Motor neuron (in vitro differentiated cells): ENCODE data around the gene MIGA1. TPM values are rescaled to one million over a fixed set of nuclear protein-coding genes. Genes with fewer than 3 reads are reported as not detected.

Experiments used
- ATAC-seq, 8 experiments: fragments of 200-7000 bp; cut with Tn5 transposase; replicated peaks in 6 of 8; 2 replicates each; pipeline ENCODE4 v1.8.0; 2021; ENCODE audit warnings: mild to moderate bottlenecking in 8 of 8, moderate library complexity in 8 of 8
- H3K27ac ChIP-seq, 2 donors: fragments of 250-450 bp; sonication (Bioruptor Pico); 2 replicates each; pipeline ENCODE4 v1.9.0; 2021; ENCODE audit warnings: antibody characterized with exemption in 2 of 2, mild to moderate bottlenecking in 2 of 2, moderate library complexity in 1 of 2
- H3K4me1 ChIP-seq, 2 donors: fragments of 250-450 bp; sonication (Bioruptor Pico); replicated peaks in 1 of 2; 2 replicates each; pipeline ENCODE4 v1.6.1; 2021; ENCODE audit warnings: antibody characterized with exemption in 2 of 2, mild to moderate bottlenecking in 2 of 2, moderate library complexity in 1 of 2
- H3K4me3 ChIP-seq, 5 donors: fragments of 250-450 bp; sonication (Bioruptor Pico); 2 replicates each; pipeline ENCODE4 v1.9.0; 2021; ENCODE audit warnings: antibody characterized with exemption in 5 of 5, mild to moderate bottlenecking in 5 of 5, moderate library complexity in 4 of 5
- WGBS, 10 experiments: fragments of 450-650 bp; shearing (Covaris generic); methylation state at CpG; one replicate each; pipeline ENCODE4 v1.0.0; 2022; 5-methylcytosine and 5-hydroxymethylcytosine counted together
- in situ Hi-C, 9 experiments: fragments of 400-800 bp; cut with MboI; loops; one replicate each; pipeline ENCODE4 v1.15.0; 2021; ENCODE audit warnings: low sequenced_read_pairs in 9 of 9, low pct_unique_long_range_greater_than_20kb in 2 of 9; ENCODE audit not compliant: unreplicated experiment in 9 of 9
- total RNA-seq, 8 experiments: library from RNA; unstranded; fragments of 300-600 nt; gene quantifications; 2 replicates each; pipeline versions ENCODE4 v1.2.3 to v1.2.4, GENCODE V29; 2022

The MIGA1 gene
- total RNA-seq, 8 experiments from 2014 or later, result 12.1 to 21.7 (median 17.7) TPM

DNA sequence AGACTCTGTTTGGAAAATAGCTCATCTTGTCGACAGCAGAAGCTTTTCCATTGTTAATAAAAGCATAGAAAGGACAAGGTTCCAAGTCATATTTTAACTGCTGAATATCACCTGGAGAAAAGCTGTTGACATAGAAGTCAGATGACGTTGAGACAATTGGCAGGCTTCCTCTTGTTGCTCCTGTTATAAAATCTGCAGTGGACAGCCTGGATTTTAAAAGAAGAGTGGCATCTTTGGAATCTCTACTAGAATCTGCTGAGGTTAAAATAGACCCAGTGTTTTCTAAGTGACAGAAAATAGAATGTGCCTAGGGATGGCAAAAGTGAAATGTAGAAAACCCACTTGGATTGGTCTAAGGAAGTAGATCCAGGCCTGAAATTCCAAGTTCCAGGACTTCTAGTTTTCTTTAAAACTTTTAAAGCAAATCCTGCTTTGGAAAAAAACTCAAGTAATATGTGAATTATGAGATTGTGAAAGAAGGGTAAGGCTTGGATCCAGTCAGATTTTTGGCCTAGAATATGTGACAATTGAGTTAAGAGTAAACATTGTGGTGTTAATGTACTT is 55.4 kb downstream of the MIGA1 start:
- no peaks in the 10 kb centered on the region for H3K4me1 ChIP-seq
- ATAC-seq, result peak in 1 of 8 experiments; percentile 45
- WGBS, 10 experiments, result 0 to 100% (median 74%) methylated on average over 1 to 2 of the region's 2 CpGs
- in situ Hi-C loops, result no loop called here
- no peak overlapping the region for H3K4me3 ChIP-seq
- no peak overlapping the region for H3K27ac ChIP-seq

DNA sequence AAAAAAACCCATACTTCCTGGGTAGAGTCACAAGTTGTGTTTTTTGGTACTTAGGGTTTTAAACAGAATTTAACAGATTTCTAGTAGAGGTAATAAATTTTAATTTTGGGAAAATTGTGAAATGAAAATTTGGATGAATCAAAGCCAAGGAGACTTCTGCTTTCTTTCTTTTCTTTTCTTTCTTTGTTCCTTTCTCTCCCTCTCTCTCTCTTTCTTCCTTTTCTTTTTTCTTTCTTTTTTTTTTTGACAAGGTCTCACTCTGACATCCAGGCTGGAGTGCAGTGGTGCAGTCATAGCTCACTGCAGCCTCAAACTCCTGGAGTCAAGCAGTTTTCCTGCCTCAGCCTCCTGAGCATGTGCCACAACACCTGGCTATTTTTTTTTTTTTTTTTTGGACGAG is 62.1 kb downstream of the MIGA1 start:
- 0 to 91% (median 53%) methylated on average over 1 of the region's 1 CpG; no CpG with 5 or more reads in 1 of the 10 experiments for WGBS, 10 experiments
- ATAC-seq, result no peak
- Histone ChIP-seq H3K4me3 (no peak overlapping the region), H3K4me1 (no peaks in the 10 kb centered on the region), H3K27ac (no peak overlapping the region)
- in situ Hi-C loops, result no loop called here

GRCh38 chr1:77845951-77846350 is 66.5 kb downstream of the MIGA1 start:
- no peak overlapping the region for H3K4me3 ChIP-seq
- no peaks in the 10 kb centered on the region for H3K4me1 ChIP-seq
- in situ Hi-C loops, result no loop called here
- WGBS, 10 experiments, result 0 to 100% (median 100%) methylated on average over 1 of the region's 1 CpG; no CpG with 5 or more reads in 1 of the 10 experiments
- no peak overlapping the region for H3K27ac ChIP-seq
- no peak for ATAC-seq

DNA sequence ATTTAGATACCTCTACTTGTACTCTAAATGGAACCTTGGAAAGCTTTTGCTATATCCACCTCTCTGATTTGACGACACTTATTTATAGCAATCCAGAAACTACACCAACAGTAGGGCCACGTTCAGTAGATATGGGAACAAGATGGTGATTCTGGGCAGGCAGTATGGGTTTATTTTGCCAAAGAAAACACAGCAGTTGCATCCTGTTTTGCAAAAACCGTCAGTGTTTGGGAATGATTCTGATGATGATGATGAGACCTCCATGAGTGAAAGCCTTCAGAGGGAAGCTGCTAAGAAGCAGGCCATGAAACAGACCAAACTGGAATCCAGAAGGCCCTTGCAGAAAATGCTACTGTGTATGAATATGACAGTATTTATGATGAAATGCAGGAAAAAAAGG is 67.5 kb downstream of the MIGA1 start:
- WGBS, 10 experiments, result 38 to 100% (median 94%) methylated on average over 1 to 3 of the region's 3 CpGs; no CpG with 5 or more reads in 1 of the 10 experiments
- H3K27ac ChIP-seq, result no peak overlapping the region
- in situ Hi-C loops, result no loop called here
- no peak overlapping the region for H3K4me3 ChIP-seq
- H3K4me1 ChIP-seq, result no peaks in the 10 kb centered on the region
- ATAC-seq, result no peak

GRCh38 chr1:77847621-77848080 is 68.2 kb downstream of the MIGA1 start:
- Histone ChIP-seq H3K27ac (no peak overlapping the region), H3K4me1 (no peaks in the 10 kb centered on the region), H3K4me3 (no peak overlapping the region)
- in situ Hi-C loops, result no loop called here
- WGBS, 10 experiments, result 67 to 89% (median 80%) methylated on average over 4 to 9 of the region's 9 CpGs
- ATAC-seq, result no peak

DNA sequence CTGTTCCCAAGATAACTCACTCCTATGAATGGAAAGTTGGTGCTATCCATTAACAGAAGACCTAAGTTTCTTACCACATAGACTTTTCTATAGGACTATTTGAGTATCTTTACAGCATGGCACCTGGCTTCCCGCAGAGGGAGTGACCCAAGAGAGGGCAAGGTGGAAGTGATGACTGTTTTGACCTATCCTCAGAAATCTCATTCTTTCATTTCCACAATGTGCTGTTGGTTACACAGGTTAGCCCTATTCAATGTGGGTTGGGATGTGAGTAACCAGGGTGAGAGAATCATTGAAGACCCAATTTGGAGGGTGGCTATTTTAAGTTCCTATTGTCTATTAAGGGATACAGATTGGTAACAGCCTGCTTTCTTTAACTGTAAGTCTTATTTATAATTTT is 70.6 kb downstream of the MIGA1 start:
- no peak overlapping the region for H3K4me3 ChIP-seq
- WGBS, 10 experiments, result 100% methylated on average over 1 of the region's 1 CpG; no CpG with 5 or more reads in 3 of the 10 experiments
- no peaks in the 10 kb centered on the region for H3K4me1 ChIP-seq
- in situ Hi-C loops, result no loop called here
- no peak for ATAC-seq
- H3K27ac ChIP-seq, result no peak overlapping the region

DNA sequence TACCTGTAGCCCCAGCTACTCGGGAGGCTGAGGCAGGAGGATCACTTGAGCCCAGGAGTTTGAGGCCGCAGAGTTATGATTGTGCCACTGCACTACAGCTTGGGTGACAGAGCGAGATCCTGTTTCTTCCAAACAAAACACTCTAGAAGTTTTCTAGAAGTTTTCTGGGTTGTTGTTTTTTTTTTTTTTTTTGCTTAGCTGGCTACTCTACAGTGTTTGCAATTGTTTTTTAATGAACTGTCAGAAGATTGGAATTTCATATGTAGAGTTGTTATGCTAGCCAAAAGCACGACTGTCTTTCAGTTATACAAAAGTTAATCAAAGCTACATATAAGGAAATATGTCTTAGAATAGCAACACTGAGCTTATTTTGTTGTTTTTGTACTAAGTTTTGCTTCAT is 78.1 kb downstream of the MIGA1 start:
- H3K4me3 ChIP-seq, result no peak overlapping the region
- no peak for ATAC-seq
- WGBS, 10 experiments, result 0 to 100% (median 93%) methylated on average over 1 to 4 of the region's 4 CpGs; no CpG with 5 or more reads in 1 of the 10 experiments
- H3K4me1 ChIP-seq, result no peaks in the 10 kb centered on the region
- in situ Hi-C loops, result no loop called here
- no peak overlapping the region for H3K27ac ChIP-seq

GRCh38 chr1:77858725-77859124 is 79.3 kb downstream of the MIGA1 start:
- Histone ChIP-seq H3K27ac (no peak overlapping the region), H3K4me3 (no peak overlapping the region), H3K4me1 (no peaks in the 10 kb centered on the region)
- ATAC-seq, result no peak
- WGBS, 10 experiments, result 83 to 100% (median 93%) methylated on average over 1 to 3 of the region's 3 CpGs; no CpG with 5 or more reads in 2 of the 10 experiments
- in situ Hi-C loops, result no loop called here

DNA sequence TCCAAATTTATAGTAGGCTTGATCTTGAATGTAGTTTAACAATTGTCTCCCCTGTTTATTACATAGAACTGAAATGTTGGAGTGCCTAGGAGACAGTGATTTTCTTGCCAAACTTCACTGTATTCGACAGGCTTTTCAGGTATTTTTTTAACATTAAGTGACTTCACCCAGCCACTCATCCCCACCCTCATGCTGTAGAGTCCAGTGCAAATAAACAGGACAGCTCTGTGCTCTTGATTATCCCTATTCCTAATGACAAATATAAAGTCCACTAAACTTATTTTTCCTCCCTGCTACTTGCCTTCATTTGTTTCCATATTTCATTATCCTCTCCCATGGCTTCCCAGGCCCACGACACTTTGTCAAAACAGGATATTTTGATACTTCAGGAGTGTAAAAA is 79.8 kb downstream of the MIGA1 start:
- WGBS, 10 experiments, result 65 to 100% (median 93%) methylated on average over 1 to 2 of the region's 2 CpGs
- Histone ChIP-seq H3K4me1 (no peaks in the 10 kb centered on the region), H3K27ac (no peak overlapping the region), H3K4me3 (no peak overlapping the region)
- in situ Hi-C loops, result no loop called here
- no peak for ATAC-seq

- in situ Hi-C loops, result no loop called here
- no peak for ATAC-seq
- 46 to 93% (median 80%) methylated on average over 2 to 4 of the region's 4 CpGs; no CpG with 5 or more reads in 1 of the 10 experiments for WGBS, 10 experiments
Observed at GRCh38 chr1:77866296-77866695, 86.8 kb downstream of the MIGA1 start.

DNA sequence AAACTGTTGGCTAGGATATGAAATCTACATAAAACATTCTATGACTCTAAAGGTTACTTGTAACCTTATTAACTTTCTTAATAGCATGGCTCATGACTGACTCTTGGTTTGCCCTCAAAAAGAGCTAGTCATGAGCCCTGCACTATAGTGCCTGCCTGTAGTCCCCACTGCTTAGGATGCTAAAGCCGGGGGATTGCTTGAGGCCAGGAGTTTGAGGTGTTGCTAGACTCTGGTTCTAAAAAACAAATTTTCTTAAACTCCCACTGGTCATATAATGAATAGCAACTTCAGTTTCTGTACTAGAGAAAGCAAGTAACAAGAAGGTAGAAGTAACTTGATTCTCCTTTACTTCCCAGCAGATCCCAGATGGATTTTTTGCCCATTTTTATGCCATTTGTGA is 93.2 kb downstream of the MIGA1 start:
- ATAC-seq, result no peak
- Histone ChIP-seq H3K27ac (no peak overlapping the region), H3K4me3 (no peak overlapping the region), H3K4me1 (no peaks in the 10 kb centered on the region)
- 80 to 100% (median 100%) methylated on average over 1 of the region's 1 CpG; no CpG with 5 or more reads in 2 of the 10 experiments for WGBS, 10 experiments
- in situ Hi-C loops, result no loop called here

More at GRCh38 chr1:77866296-77866695, 86.8 kb downstream of the MIGA1 start:
- Histone ChIP-seq H3K4me1 (no peaks in the 10 kb centered on the region), H3K4me3 (no peak overlapping the region), H3K27ac (no peak overlapping the region)

DNA sequence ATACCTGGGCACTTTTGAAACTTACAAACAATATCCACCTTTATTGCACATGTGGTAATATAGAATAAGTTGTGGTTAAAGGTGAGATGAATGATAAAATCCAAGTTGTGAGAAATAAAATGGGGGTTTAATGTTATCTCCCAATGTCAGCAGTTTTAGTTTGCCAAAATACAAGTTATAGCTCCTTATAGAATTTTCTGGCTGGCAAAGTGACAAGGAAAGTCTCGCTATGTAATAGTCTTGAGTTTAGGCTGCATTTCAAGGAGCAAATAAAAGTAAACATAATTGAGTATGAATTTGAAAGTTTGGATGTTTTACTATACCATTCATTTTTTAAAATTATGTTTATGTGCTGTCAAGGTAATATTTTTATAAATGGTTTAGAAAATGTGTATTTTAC is 94.0 kb downstream of the MIGA1 start:
- H3K4me1 ChIP-seq, result no peaks in the 10 kb centered on the region
- H3K27ac ChIP-seq, result no peak overlapping the region
- H3K4me3 ChIP-seq, result no peak overlapping the region
- in situ Hi-C loops, result no loop called here
- WGBS, 10 experiments, result 0 to 100% (median 94%) methylated on average over 1 of the region's 1 CpG; no CpG with 5 or more reads in 2 of the 10 experiments
- no peak for ATAC-seq

- 94 to 100% (median 100%) methylated on average over 1 to 4 of the region's 4 CpGs for WGBS, 10 experiments
- in situ Hi-C loops, result no loop called here
- ATAC-seq, result no peak
- no peaks in the 10 kb centered on the region for H3K4me1 ChIP-seq
- H3K4me3 ChIP-seq, result no peak overlapping the region
- H3K27ac ChIP-seq, result no peak overlapping the region
Observed at GRCh38 chr1:77874804-77875445, 95.5 kb downstream of the MIGA1 start.

DNA sequence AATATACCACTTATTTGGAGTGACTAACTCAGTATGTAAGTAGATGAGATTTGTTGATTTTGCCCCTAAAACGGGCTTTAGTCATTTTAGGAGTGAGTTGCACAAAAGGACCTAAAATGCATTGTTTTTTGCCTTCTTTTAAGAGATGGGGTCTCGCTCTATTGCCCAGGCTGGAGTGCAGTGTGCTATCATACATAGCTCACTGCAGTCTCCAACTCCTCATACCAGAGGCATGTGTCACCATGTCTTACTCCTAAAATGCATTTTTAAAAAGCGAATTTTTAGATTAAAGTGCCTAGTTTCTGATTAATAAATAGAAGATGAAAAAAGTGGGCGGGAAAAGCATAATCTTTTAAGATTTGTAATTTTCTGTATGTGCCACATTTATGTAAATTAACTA is 97.4 kb downstream of the MIGA1 start:
- Histone ChIP-seq H3K4me1 (no peaks in the 10 kb centered on the region), H3K27ac (no peak overlapping the region), H3K4me3 (no peak overlapping the region)
- in situ Hi-C loops, result no loop called here
- ATAC-seq, result no peak
- 82 to 100% (median 92%) methylated on average over 1 to 4 of the region's 4 CpGs; no CpG with 5 or more reads in 1 of the 10 experiments for WGBS, 10 experiments
